ENCODE measurements around the gene DENND1B. TPM values are rescaled to one million over a fixed set of nuclear protein-coding genes. Genes with fewer than 3 reads are reported as not detected.

DENND1B gene
- total and polyA plus RNA-seq, 2 donors (not counting 1 experiment from before 2014, with no cell fraction given): 4.3 to 25.4 TPM

DNA sequence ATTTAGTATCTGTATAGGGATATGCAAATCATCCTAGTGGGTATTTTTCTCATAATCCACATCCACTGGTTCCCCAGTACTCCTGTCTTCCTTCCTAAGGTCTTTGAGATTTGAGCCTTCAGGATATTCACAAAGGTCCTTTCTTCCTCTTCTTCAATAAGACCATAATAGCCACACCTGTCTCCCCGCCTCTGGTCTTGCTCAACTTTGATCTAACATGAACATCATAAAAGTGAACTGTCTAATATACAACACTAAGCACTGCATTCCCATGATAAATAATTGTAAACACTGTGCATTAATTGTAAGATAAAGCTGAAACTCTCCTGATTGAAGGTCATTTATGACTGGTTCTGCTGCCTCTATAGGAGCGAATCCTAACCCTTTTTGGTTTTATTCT lies 184.6 kb downstream of the DENND1B start:
- no peaks in the 10 kb centered on the region for H3K27me3 Mint-ChIP-seq
- ATAC-seq (ENCODE audit: low read depth) (no peak), DNase-seq (no peak)
- Histone ChIP-seq H3K9ac (ENCODE audit: low read length) (no peak overlapping the region), H3K79me2 (ENCODE audit: control insufficient read depth, insufficient read depth, low read length) (no peaks in the 10 kb centered on the region), H3K4me3 (ENCODE audit: control extremely low read depth in 1 of 5, extremely low read depth in 1 of 5, insufficient read depth in 1 of 5, low read depth in 2 of 5, low read length in 4 of 5) (no peak overlapping the region), H3K27ac (ENCODE audit: low read length in 2 of 2) (no peak overlapping the region), H3K36me3 (replicated peaks in 1 of 2; ENCODE audit: control extremely low read depth in 1 of 2, control insufficient read depth in 1 of 2, extremely low read depth in 1 of 2, insufficient read depth in 2 of 2, low read length in 1 of 2) (no peaks in the 10 kb centered on the region), H2AFZ (ENCODE audit: insufficient read depth, low read depth, low read length, poor library complexity, severe bottlenecking) (no peak overlapping the region), H3K9me3 (ENCODE audit: control extremely low read depth in 1 of 3, control insufficient read depth in 2 of 3, insufficient read depth in 1 of 3, low read length in 2 of 3) (no peaks in the 10 kb centered on the region), H3K27me3 (replicated peaks in 1 of 4; ENCODE audit: control extremely low read depth in 1 of 4, control insufficient read depth in 3 of 4, insufficient read depth in 4 of 4, low read length in 3 of 4) (no peaks in the 10 kb centered on the region), H4K20me1 (ENCODE audit: control insufficient read depth, insufficient read depth, low read length, poor library complexity, severe bottlenecking) (no peaks in the 10 kb centered on the region), H3K4me2 (replicated peaks; ENCODE audit: low read depth, low read length, poor library complexity, severe bottlenecking) (no peak overlapping the region), H3K4me1 (ENCODE audit: control insufficient read depth in 2 of 2, insufficient read depth in 2 of 2, low read length in 2 of 2) (no peaks in the 10 kb centered on the region)
- no peaks in the 10 kb centered on the region for H3K9me3 Mint-ChIP-seq (ENCODE audit: insufficient read depth)
- ChIA-PET CTCF (interaction anchor here (0.9 kb wide), 1 partner anchor 334 kb away, joined by 3 read pairs; no protein-coding TSS in a partner anchor), POLR2A (no interaction called here)
- H3K4me3 Mint-ChIP-seq: no peak overlapping the region
- intact Hi-C loops (cut with micrococcal nuclease): no loop called here
- TF ChIP-seq, protein P1, sequence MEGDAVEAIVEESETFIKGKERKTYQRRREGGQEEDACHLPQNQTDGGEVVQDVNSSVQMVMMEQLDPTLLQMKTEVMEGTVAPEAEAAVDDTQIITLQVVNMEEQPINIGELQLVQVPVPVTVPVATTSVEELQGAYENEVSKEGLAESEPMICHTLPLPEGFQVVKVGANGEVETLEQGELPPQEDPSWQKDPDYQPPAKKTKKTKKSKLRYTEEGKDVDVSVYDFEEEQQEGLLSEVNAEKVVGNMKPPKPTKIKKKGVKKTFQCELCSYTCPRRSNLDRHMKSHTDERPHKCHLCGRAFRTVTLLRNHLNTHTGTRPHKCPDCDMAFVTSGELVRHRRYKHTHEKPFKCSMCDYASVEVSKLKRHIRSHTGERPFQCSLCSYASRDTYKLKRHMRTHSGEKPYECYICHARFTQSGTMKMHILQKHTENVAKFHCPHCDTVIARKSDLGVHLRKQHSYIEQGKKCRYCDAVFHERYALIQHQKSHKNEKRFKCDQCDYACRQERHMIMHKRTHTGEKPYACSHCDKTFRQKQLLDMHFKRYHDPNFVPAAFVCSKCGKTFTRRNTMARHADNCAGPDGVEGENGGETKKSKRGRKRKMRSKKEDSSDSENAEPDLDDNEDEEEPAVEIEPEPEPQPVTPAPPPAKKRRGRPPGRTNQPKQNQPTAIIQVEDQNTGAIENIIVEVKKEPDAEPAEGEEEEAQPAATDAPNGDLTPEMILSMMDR (IDR thresholded peaks at IDR 0.05): no peak
- TF ChIP-seq EZH2 (IDR thresholded peaks at IDR 0.05; ENCODE audit: borderline replicate concordance, insufficient read depth, low read depth, low read length, poor library complexity, severe bottlenecking): no peak
- 100% methylated on average over 1 of the region's 2 CpGs for WGBS (ENCODE audit: insufficient coverage)
- no peak overlapping the region for H3K27ac Mint-ChIP-seq
- no peaks in the 10 kb centered on the region for H3K4me1 Mint-ChIP-seq

DNA sequence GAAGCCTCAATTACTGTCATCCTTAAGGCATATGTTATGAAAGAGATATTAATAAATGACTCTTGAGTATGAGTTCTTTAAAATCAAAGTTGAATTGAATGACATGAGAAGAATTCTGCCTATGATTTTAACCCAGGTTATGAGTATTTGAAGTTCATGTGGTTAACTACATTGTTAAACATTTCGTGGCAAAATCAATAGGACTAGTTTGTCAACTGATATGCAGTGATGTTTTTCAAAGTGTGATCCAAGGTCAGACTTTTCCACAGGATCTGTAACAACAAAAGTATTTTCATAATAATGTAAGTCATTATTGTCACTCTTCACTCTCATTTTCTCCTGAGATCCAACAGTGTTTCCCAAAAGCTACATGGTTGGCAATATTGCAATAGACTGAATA lies 189.5 kb downstream of the DENND1B start:
- no peak overlapping the region for H3K27ac ChIP-seq (ENCODE audit: low read length in 2 of 2)
- TF ChIP-seq, protein P1 (IDR thresholded peaks at IDR 0.05): no peak
- TF ChIP-seq EZH2 (IDR thresholded peaks at IDR 0.05; ENCODE audit: borderline replicate concordance, insufficient read depth, low read depth, low read length, poor library complexity, severe bottlenecking): no peak
- Mint-ChIP-seq H3K27me3 (no peaks in the 10 kb centered on the region), H3K9me3 (ENCODE audit: insufficient read depth) (no peaks in the 10 kb centered on the region), H3K27ac (no peak overlapping the region), H3K4me1 (no peaks in the 10 kb centered on the region), H3K4me3 (no peak overlapping the region)
- no peak overlapping the region for H3K4me2 ChIP-seq (replicated peaks; ENCODE audit: low read depth, low read length, poor library complexity, severe bottlenecking)
- H3K9me3 ChIP-seq (ENCODE audit: control extremely low read depth in 1 of 3, control insufficient read depth in 2 of 3, insufficient read depth in 1 of 3, low read length in 2 of 3): no peaks in the 10 kb centered on the region
- no peaks in the 10 kb centered on the region for H4K20me1 ChIP-seq (ENCODE audit: control insufficient read depth, insufficient read depth, low read length, poor library complexity, severe bottlenecking)
- no peak for DNase-seq
- WGBS (ENCODE audit: insufficient coverage): no CpG with 5 or more reads among the region's 1 CpG
- no peak overlapping the region for H3K4me3 ChIP-seq (ENCODE audit: control extremely low read depth in 1 of 5, extremely low read depth in 1 of 5, insufficient read depth in 1 of 5, low read depth in 2 of 5, low read length in 4 of 5)
- H3K4me1 ChIP-seq (ENCODE audit: control insufficient read depth in 2 of 2, insufficient read depth in 2 of 2, low read length in 2 of 2): no peaks in the 10 kb centered on the region
- H3K27me3 ChIP-seq (replicated peaks in 1 of 4; ENCODE audit: control extremely low read depth in 1 of 4, control insufficient read depth in 3 of 4, insufficient read depth in 4 of 4, low read length in 3 of 4): no peaks in the 10 kb centered on the region
- intact Hi-C loops (cut with micrococcal nuclease): no loop called here
- CTCF ChIA-PET: no interaction called here
- peaks cover 0 to 3% of the 10 kb centered on the region in 2 experiments for H3K36me3 ChIP-seq (replicated peaks in 1 of 2; ENCODE audit: control extremely low read depth in 1 of 2, control insufficient read depth in 1 of 2, extremely low read depth in 1 of 2, insufficient read depth in 2 of 2, low read length in 1 of 2)
- H2AFZ ChIP-seq (ENCODE audit: insufficient read depth, low read depth, low read length, poor library complexity, severe bottlenecking): no peak overlapping the region
- no peak for ATAC-seq (ENCODE audit: low read depth)
- no peaks in the 10 kb centered on the region for H3K79me2 ChIP-seq (ENCODE audit: control insufficient read depth, insufficient read depth, low read length)
- H3K9ac ChIP-seq (ENCODE audit: low read length): no peak overlapping the region
- POLR2A ChIA-PET: no interaction called here
